Epithelial cell of esophagus (primary cell): ENCODE data around the gene PLEKHS1.

Experiments
- DNase-seq: peaks from one replicate; pipeline ENCODE4 v3.0.0; 2010; ENCODE audit warnings: low read depth
- H3K4me3 ChIP-seq: 2 replicates; pipeline ENCODE4 v1.5.1; 2011; ENCODE audit warnings: mild to moderate bottlenecking, low read length, control low read depth
- TF ChIP-seq, protein P1 (sequence below): IDR thresholded peaks from 2 replicates; pipeline ENCODE4 v1.5.1; 2011; ENCODE audit warnings: low read depth, mild to moderate bottlenecking, low read length, control low read depth, inconsistent platforms; ENCODE audit not compliant: insufficient read depth; ENCODE audit errors: missing control alignments

The PLEKHS1 gene

DNA sequence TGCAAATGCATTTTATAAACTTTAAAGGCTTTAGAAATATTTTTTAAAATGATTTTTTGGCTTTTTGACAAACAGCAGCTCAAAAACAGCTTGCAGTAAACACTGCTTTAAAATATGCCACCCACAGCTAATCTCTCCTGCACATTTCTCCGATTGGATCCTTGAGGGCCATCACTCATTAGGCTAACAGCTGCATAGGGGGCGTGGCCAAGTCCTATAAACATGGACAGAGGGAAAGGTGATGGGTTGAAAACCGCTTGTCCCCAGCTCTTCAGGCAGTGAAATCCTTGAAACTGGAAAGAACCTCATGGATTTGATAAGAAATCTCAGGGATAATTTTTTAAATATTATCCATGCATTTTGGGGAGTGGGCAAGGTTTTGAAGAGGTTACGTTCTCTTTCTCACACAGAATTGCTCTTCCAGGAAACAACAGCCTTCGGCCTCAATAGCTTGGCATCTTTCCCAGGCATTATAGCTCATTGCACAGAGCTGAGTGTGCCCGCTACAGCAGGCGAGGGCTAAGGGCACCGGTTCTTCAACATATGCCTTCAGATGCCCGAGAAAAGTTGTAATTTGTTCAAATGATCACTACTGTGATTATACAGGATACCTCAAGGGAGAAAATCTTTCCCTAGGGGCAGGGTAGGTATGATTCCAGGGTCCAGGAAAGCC, 1.7 kb downstream of the PLEKHS1 start:
- TF ChIP-seq, protein P1, sequence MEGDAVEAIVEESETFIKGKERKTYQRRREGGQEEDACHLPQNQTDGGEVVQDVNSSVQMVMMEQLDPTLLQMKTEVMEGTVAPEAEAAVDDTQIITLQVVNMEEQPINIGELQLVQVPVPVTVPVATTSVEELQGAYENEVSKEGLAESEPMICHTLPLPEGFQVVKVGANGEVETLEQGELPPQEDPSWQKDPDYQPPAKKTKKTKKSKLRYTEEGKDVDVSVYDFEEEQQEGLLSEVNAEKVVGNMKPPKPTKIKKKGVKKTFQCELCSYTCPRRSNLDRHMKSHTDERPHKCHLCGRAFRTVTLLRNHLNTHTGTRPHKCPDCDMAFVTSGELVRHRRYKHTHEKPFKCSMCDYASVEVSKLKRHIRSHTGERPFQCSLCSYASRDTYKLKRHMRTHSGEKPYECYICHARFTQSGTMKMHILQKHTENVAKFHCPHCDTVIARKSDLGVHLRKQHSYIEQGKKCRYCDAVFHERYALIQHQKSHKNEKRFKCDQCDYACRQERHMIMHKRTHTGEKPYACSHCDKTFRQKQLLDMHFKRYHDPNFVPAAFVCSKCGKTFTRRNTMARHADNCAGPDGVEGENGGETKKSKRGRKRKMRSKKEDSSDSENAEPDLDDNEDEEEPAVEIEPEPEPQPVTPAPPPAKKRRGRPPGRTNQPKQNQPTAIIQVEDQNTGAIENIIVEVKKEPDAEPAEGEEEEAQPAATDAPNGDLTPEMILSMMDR: no peak
- peak; percentile 16 for DNase-seq
- H3K4me3 ChIP-seq: no peak overlapping the region

DNA sequence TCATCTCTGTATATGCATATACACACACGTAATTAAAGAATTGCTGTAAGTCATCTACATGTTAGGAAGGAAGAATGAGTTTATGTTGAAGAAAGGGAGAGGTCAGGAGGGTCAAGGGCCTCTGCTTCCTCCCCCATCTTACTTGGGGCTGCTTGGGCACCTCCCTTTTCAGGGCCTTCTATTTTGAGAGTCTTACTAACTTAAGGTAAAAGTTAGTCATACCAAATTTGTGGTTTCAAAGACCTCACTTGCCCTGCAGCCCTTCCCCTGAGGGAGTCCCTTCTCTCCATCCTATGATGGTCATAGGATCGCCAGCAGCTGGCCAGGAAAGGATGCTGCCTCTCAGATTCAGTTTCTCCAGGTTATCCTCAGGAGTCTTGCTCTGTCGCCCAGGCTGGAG, 2.6 kb downstream of the PLEKHS1 start:
- no peak overlapping the region for H3K4me3 ChIP-seq
- TF ChIP-seq, protein P1: no peak
- no peak for DNase-seq

DNA sequence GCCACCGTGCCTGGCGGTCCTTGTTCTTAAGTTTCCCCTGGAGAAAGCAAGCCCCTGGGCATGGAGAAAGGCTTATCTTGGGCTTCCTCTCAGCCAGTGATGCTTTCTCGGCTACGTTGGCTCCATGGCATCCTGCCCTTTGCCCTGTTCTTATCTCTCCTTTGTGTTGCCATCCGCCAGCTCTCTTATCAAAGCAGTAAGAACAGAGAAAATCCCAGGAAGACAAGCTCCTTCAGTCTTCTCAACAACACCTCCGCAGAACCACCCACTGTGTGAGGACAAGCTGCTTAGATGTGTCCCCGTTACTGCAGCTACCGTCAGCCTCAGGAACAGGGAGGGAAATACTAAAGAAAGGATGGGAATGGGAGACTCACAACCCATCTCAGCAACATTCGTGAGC, 3.3 kb downstream of the PLEKHS1 start:
- H3K4me3 ChIP-seq: no peak overlapping the region
- DNase-seq: no peak
- TF ChIP-seq, protein P1: no peak

DNA sequence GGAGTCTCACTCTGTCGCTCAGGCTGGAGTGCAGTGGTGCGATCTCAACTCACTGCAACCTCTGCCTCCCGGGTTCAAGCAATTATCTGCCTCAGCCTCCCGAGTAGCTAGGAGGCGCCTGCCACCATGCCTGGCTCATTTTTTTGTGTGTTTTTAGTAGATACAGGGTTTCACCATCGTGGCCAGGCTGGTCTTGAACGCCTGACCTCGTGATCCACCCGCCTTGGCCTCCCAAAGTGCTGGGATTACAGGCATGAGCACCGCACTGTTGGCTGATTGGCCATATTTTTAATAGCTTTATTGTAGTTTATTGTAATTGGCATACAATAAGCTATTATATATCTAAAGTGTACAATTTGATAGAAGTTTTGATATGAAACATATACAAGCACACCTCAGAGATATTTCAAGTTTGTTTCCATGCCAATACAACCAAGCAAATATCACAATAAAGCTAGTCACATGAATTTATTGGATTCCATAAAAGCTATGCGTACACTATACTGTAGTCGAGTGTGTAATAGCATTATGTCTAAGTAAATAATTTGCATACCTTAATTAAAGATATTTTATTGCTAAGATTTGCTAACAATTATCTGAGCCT, 5.6 kb downstream of the PLEKHS1 start:
- TF ChIP-seq, protein P1: no peak
- DNase-seq: no peak
- no peak overlapping the region for H3K4me3 ChIP-seq

DNA sequence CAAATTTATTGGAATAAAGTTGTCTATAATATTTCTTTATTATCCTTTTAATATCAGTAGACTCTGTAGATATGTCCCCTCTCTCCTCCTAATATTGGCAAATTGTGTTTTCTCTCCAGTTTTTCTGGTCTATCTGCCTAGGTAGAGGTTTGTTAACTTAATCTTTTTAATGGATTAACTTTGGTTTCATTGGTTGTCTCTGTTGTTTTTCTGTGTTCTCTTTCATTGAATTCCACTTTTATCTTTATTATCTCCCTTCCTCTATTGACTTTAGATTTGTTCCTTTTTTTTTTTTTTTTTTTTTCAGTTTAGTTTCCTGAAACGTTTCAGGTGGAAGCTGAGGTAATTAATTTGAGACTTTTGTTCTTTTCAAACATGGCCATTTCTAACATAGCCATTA, 10.6 kb downstream of the PLEKHS1 start:
- no peak for DNase-seq
- TF ChIP-seq, protein P1: no peak

DNA sequence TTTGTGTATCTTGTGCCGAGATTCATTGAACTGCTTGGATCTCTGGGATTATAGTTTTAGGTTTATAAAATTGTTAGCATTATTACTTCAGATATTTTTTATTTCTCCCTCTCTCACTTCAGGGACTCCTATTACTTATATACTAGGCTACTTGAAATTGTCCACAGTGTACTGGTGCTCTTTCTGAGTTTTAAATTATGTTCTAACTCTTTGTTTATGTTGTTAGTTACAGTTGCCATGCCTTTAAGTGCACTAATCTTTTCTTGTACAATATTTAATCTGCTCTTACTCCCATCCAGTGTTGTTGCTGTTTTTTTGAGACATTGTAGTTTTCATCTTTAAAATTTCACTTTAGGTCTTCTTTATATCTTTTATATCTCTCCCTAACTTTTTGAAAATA, 13.1 kb downstream of the PLEKHS1 start:
- TF ChIP-seq, protein P1: no peak
- no peak overlapping the region for H3K4me3 ChIP-seq

More for the DNA sequence above, 10.6 kb downstream of the PLEKHS1 start:
- H3K4me3 ChIP-seq: no peak overlapping the region

DNA sequence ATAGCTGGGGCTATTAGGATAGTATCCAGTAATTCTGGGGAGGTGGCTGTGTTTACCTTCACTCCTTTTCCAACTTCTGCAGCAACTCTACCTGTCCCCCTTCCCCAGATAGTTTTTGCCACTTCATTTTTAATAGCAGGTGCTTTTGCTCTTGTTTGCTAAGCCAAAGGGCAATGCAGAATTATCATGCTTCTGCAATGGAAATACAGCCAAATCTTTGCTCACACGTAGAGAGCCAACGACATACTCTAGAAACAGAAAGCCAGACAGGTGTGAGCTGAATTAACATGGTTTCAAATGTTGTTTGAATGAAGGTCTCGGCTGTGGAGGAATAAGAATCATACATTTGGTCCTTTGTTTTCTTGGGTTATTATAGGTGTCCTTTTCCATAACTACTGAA, 14.4 kb downstream of the PLEKHS1 start:
- DNase-seq: no peak
- no peak overlapping the region for H3K4me3 ChIP-seq
- TF ChIP-seq, protein P1: no peak

More for the DNA sequence above, 13.1 kb downstream of the PLEKHS1 start:
- DNase-seq: no peak
